ENCODE measurements around the gene ABCB8.

Gene ABCB8

DNA sequence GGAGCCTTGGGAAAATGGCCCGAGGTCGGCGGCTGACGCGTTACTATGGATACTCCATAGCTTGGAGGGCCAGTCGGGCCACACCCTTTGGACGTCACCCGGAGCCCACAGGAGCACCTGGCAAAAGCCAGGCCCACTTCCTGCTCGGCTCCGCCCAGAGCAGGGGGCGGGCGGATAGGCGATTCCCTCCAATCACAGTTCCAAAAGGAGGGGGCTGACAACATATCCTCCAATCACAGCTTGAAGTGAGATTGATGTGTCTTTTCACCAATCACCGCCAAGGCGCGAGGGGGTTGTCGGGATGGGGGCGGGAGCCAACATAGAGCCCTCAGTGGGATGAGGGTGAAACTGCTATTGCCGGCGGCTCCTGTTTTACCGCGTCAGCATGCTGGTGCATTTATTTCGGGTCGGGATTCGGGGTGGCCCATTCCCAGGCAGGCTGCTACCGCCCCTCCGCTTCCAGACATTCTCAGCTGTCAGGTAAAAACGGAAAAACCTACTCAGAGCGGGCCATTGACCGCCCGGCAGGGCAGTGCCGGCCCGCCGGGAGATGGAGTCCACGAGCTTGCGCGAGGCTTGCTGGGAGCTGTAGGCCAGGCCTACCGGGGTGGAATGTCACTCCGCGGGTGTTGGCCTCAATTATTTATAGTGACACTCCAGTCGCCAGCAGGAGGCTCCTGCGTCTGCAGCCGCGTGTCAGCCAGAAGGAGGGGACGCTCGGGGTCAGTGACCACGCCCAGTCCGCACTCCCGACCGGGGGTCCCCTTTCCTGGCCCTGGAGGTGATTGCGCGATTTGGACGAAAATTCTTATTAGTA lies at the start of gene ABCB8:
Gene ABCB8 (plus strand): TSS at position 320 of the 817 bp plus-strand sequence. CDS start 66 bp downstream, at position 386.
- peak; percentile 98 to 99 for DNase-seq

GRCh38 chr7:150979713-150980390 lies 48.4 kb upstream of the ABCB8 start:
- peak in 1 of 2 experiments; percentile 61 for DNase-seq

GRCh38 chr7:150980663-150981062 lies 47.6 kb upstream of the ABCB8 start:
- DNase-seq: peak; percentile 23 to 44

DNA sequence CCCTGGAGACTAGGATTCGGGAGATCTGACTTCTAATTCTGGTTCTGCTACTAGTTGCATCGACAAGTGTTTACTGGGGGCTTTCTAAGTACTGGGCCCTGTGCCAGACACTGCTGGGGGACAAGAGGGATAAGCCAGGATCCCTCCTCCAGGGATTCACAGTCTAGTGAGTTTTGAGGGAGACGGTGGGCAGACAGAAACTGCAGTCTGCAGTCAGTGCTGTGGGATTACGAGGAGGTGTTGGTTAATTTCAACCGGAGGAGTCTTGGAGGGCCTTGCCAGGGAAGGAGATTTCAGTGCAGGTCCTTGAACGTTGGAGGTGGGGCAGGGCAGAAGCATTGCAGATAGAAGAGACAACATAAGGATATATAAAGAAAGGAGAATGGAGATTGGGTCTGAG lies 46.6 kb upstream of the ABCB8 start:
- peak; percentile 61 to 76 for DNase-seq

DNA sequence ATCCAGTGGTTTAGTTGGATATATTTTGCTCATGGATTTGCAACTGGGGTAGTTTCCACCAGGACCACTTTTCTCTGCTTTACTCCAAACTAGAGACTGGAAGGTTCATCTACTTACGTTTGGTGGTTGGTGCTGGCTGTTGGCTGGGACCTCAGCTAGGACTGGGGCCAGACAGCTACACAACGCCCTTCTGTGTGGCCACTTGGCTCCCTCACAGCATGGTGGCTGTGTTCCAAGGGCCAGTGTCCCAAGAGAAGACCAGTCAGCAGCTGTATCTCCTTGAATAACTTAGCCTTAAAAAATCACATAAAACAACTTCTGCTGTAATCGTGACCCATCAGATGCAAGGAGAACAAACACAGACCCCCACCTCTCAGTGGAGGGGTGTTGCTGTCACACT lies 45.9 kb upstream of the ABCB8 start:
- no peak for DNase-seq

DNA sequence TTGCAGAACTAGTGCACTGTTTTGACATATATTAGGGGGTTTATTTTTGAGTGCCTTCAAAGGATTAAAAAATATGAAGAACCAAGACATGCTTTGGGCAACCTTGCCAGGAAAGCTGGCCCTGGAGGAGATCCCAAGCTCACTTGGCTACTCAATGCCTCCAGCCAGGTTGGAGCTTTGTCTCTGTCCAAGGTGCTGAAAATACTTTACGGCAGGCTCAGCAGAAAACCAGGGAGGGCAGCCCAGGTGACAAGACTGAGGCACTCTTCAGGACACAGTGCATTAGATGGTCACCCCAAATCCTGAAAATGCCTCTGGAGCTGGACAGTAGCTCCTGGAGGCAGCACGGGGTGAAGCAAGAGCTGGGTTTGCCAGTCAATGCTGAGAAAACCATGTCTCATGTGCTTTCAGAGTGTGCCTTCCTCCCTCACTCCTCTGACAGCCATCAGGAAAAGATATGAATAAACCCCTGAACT lies 44.3 kb upstream of the ABCB8 start:
- no peak for DNase-seq

GRCh38 chr7:150986099-150986512 lies 42.1 kb upstream of the ABCB8 start:
- DNase-seq: peak; percentile 38 to 76

- no peak for DNase-seq
These were observed 41.7 kb upstream of the ABCB8 start for GRCh38 chr7:150986556-150986955.

- peak; percentile 84 to 86 for DNase-seq
These were observed 39.7 kb upstream of the ABCB8 start for GRCh38 chr7:150988230-150989226.

DNA sequence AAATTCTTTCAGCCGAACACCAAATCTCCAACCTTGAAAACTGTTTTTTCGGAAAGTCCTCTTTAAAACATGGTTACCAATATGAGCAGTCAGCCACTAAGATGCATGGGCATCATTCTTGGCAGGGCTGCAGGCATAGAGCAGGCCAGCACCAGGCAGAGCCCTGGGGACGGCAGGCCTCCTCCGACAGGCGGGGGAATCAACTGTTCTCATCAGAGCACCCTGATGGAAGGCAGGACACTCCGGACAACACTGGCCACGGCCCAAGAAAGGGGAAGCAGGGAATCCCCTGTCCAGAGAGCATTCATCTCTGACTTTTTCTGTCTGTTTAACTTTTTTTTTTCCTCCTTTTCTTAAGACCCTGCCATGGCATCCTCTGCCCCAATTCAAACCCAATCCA lies 38.8 kb upstream of the ABCB8 start:
- DNase-seq: no peak

- DNase-seq: no peak
These were observed 37.6 kb upstream of the ABCB8 start, which contains the start of gene NOS3 for GRCh38 chr7:150990416-150991186. Gene NOS3 (plus strand): TSS chr7:150991017. CDS start chr7:150993804, 2,787 bp downstream.

- DNase-seq: no peak
These were observed 36.1 kb upstream of the ABCB8 start for GRCh38 chr7:150992051-150992640.

DNA sequence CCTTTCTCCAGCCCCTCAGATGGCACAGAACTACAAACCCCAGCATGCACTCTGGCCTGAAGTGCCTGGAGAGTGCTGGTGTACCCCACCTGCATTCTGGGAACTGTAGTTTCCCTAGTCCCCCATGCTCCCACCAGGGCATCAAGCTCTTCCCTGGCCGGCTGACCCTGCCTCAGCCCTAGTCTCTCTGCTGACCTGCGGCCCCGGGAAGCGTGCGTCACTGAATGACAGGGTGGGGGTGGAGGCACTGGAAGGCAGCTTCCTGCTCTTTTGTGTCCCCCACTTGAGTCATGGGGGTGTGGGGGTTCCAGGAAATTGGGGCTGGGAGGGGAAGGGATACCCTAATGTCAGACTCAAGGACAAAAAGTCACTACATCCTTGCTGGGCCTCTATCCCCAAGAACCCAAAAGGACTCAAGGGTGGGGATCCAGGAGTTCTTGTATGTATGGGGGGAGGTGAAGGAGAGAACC lies 35.4 kb upstream of the ABCB8 start:
- peak; percentile 20 to 36 for DNase-seq

DNA sequence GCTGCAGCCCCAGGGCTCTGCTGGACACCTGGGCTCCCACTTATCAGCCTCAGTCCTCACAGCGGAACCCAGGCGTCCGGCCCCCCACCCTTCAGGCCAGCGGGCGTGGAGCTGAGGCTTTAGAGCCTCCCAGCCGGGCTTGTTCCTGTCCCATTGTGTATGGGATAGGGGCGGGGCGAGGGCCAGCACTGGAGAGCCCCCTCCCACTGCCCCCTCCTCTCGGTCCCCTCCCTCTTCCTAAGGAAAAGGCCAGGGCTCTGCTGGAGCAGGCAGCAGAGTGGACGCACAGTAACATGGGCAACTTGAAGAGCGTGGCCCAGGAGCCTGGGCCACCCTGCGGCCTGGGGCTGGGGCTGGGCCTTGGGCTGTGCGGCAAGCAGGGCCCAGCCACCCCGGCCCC lies 34.7 kb upstream of the ABCB8 start:
- DNase-seq: no peak

DNA sequence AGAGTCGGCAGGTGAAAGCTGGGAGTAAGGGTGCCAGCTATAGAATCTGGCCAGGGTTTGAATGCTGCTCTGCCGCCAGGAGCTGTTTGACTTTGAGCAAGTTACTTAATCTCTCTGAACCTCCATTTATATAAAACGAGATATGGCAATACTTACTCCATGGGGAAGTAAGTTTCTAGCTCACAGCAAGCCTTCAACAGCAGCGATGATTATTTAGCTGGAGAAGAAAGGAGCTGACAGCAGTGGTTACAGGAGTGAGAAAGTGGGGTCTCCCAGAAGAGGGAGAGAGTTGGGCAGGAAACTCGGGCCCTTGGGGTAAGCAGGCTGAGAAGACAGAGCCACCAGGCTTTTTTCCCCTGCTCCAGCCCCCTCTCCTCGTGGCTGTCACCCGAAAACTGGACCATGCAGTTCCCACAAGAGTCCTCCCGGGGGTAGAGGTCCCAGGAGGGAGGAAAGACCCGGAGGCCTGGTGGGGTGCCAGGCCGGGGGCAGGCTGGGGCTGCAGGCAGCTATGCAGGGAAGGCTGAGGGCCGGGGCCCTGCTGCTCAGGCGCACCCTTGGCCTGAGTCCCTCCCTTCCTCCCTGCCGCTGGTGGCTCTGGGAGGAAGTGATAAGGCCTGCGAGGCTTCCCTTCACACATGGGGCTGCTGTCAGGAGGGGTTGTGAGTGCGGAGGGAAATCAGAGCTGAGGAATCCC lies 34.0 kb upstream of the ABCB8 start:
- no peak for DNase-seq

DNA sequence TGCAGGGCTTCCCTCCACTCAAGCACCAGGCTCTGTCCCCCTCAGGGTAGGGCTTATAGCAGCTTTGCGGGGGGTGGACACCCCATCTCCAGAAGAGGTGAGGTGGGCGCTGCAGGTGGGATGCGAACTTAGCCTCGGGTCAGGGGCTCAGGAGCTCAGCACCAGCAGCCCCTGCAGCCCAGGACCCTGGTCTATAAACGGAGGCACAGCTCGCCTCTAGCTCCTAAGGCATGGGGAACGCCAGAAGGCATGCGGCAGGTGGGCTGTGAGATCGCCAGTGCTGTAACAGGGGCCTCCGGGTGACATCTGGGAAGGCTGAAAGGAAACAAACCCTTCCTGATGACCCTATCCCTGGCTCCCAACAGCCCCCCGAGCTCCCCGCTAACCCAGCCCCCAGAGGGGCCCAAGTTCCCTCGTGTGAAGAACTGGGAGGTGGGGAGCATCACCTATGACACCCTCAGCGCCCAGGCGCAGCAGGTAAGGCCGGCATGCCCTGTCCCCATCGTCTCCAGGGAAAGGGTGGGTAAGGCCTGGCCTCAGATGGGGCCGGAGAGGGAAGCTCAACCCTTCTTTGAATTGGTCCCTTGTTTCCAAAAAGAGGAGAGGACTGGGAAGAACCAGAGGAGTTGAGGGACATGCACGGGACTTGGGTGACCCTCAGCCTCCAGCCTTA lies 33.3 kb upstream of the ABCB8 start:
- peak in 1 of 2 experiments; percentile 56 for DNase-seq

DNA sequence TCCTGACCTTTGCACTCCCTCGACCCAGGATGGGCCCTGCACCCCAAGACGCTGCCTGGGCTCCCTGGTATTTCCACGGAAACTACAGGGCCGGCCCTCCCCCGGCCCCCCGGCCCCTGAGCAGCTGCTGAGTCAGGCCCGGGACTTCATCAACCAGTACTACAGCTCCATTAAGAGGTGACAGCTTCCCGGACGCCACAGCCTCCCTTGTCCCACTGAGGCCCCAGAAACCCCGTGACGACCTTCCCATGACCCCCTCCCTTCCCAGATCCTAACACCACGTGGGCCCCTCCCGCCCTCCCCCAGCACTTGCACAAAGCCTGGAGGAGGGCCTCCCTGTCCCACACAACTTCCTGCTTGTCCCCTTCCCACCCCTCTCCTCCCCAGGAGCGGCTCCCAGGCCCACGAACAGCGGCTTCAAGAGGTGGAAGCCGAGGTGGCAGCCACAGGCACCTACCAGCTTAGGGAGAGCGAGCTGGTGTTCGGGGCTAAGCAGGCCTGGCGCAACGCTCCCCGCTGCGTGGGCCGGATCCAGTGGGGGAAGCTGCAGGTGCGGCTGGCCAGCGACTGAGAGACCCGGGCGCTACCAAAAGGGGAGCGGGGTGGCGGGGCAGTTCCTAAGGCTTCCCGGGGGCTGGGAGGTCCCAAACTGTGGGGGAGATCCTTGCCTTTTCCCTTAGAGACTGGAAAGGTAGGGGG lies 31.7 kb upstream of the ABCB8 start:
- DNase-seq: no peak

DNA sequence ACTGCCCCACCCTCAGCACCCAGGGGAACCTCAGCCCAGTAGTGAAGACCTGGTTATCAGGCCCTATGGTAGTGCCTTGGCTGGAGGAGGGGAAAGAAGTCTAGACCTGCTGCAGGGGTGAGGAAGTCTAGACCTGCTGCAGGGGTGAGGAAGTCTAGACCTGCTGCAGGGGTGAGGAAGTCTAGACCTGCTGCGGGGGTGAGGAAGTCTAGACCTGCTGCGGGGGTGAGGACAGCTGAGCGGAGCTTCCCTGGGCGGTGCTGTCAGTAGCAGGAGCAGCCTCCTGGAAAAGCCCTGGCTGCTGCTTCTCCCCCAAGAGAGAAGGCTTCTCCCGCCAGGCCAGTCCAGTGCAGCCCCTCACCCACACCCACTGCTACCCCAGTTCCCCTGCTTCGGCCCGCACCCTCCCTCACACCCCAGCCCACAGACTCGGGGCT lies 31.2 kb upstream of the ABCB8 start:
- DNase-seq: no peak

DNA sequence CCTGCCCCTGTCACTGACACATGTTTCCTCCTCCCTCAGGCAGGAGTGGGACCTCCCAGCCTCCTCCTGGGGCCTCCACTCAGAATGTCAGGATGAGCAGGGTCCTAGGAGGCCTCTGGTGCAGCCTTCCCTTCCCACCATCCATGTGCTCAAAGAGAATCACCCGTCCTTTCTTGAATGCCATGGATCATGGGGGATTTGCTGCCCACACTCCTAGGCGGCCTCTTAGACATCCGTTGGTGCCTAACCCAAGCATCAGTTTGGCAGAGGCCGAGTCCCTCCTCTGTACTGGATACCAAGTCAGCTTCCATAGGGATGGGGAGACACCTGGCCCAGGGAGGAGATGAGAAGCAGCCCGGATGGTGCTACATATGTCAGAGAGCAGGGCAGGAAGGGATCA lies 30.4 kb upstream of the ABCB8 start:
- no peak for DNase-seq
